A549 treated with GW870086 at 1 μM for 4 hours (cell line): Measurements from ENCODE around the gene OXTR. TPM values are rescaled to one million over a fixed set of nuclear protein-coding genes. Genes with fewer than 3 reads are reported as not detected.

Source experiments
- total RNA-seq: library from RNA; stranded (reverse); fragments of 200-300 nt; extraction: Qiagen RNA extraction; gene quantifications from 5 replicates; pipeline ENCODE4 v1.2.3, GENCODE V29; 2022; ENCODE audit warnings: low read depth

OXTR gene
- total RNA-seq, result 10.4 to 13.2 TPM (median 11.0 TPM) in 5 replicates

GRCh38 chr3:8769088-8769822 is at the start of gene OXTR:
TSS of gene OXTR (minus strand) at chr3:8769613. CDS start at chr3:8768187, 1,426 bp downstream.

GRCh38 chr3:8733332-8734094 is 35.9 kb downstream of the OXTR start, which contains the start of gene CAV3:
TSS of gene CAV3 (plus strand) at chr3:8733802. CDS start at chr3:8733877, 75 bp downstream.

Other genes starting within 250 kb of the OXTR start
- gene SSUH2, start 124.8 kb downstream of the OXTR start, total RNA-seq, result 0.86 to 2.0 TPM (median 1.6 TPM) in 5 replicates
- gene CAV3, start 35.8 kb downstream of the OXTR start, total RNA-seq, result 0.31 TPM in 1 of 5 replicates, not detected in the others
- 10.8 to 17.3 TPM (median 15.5 TPM) in 5 replicates for gene RAD18, start 193.9 kb upstream of the OXTR start, total RNA-seq